GM12873 (cell line): ENCODE results near the gene RIN3.
A peak's percentile ranks its signal among the peaks of the same experiment; 100 is the strongest.

ENCODE experiments used
- TF ChIP-seq, protein P1 (sequence below): IDR thresholded peaks from 2 replicates; pipeline ENCODE4 v1.5.1; 2012; ENCODE audit warnings: low read depth, mild to moderate bottlenecking, moderate library complexity, low read length, control low read depth; ENCODE audit not compliant: insufficient read depth; ENCODE audit errors: missing control alignments

RIN3 gene

GRCh38 chr14:92610849-92611271 is 97.3 kb downstream of the RIN3 start:
- TF ChIP-seq, protein P1, sequence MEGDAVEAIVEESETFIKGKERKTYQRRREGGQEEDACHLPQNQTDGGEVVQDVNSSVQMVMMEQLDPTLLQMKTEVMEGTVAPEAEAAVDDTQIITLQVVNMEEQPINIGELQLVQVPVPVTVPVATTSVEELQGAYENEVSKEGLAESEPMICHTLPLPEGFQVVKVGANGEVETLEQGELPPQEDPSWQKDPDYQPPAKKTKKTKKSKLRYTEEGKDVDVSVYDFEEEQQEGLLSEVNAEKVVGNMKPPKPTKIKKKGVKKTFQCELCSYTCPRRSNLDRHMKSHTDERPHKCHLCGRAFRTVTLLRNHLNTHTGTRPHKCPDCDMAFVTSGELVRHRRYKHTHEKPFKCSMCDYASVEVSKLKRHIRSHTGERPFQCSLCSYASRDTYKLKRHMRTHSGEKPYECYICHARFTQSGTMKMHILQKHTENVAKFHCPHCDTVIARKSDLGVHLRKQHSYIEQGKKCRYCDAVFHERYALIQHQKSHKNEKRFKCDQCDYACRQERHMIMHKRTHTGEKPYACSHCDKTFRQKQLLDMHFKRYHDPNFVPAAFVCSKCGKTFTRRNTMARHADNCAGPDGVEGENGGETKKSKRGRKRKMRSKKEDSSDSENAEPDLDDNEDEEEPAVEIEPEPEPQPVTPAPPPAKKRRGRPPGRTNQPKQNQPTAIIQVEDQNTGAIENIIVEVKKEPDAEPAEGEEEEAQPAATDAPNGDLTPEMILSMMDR: no peak

- TF ChIP-seq, protein P1: peak; percentile 91
Measured at GRCh38 chr14:92613008-92613658, 99.6 kb downstream of the RIN3 start.

- TF ChIP-seq, protein P1: no peak
Measured at GRCh38 chr14:92613681-92614260, 100.2 kb downstream of the RIN3 start.

DNA sequence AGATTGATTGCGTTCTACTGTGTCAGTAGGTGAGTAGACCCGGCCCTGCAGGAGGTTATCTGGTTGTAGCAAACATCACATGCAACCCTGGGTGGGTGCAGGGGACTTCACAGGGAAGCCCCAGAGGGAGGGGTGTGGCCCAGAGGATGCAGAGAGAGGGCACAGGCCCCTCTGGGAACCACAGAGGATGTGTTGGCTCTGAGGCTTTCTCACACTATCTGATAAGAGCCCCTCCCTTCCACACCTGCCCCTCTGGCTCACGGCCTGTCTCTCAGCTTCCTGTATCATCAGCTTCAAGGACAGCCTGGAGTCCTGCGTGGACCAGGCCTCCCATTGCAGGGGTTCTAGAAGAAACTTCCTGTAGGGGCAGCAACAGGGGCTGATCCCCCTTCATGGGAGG is 101.9 kb downstream of the RIN3 start:
- TF ChIP-seq, protein P1: no peak

DNA sequence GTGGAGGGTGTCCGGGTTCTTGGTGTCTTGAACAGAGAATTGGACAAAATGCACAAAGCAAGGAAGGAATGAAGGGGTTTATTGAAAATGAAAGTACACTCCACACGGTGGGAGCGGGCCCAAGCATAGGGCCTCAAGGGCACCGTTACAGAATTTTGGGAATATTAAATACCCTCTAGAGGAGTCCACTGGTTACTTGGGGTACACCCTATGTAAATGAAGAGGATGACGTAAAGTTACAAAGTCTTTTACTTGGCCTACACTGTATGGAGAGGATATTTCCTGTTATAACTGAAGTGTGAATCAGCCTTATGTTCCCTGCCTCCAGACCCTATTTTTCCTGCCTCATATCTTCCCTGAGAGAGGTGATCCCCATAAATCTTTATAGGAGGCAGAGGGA is 102.6 kb downstream of the RIN3 start:
- TF ChIP-seq, protein P1: no peak

GRCh38 chr14:92617581-92617980 is 104.0 kb downstream of the RIN3 start:
- TF ChIP-seq, protein P1: no peak

- TF ChIP-seq, protein P1: no peak
Measured at GRCh38 chr14:92619671-92620456, 106.3 kb downstream of the RIN3 start.
